Astrocyte of the cerebellum (primary cell): ENCODE data around the gene NOX3.

Source experiments
- DNase-seq: peaks from one replicate; pipeline ENCODE4 v3.0.0-alpha.2; 2011; ENCODE audit warnings: low read depth
- H3K4me3 ChIP-seq: 2 replicates; pipeline ENCODE4 v1.5.1; 2011; ENCODE audit warnings: mild to moderate bottlenecking, low read depth, low read length, moderate library complexity
- in situ Hi-C: cut with HindIII; loops from 2 replicates; pipeline ENCODE4 v1.10.0; 2017; ENCODE audit warnings: low sequenced_read_pairs
- TF ChIP-seq, protein P1 (sequence below): IDR thresholded peaks from 2 replicates; pipeline ENCODE4 v1.5.1; 2012; ENCODE audit warnings: low read length, low read depth, moderate library complexity, mild to moderate bottlenecking; ENCODE audit errors: missing control alignments

The NOX3 gene

DNA sequence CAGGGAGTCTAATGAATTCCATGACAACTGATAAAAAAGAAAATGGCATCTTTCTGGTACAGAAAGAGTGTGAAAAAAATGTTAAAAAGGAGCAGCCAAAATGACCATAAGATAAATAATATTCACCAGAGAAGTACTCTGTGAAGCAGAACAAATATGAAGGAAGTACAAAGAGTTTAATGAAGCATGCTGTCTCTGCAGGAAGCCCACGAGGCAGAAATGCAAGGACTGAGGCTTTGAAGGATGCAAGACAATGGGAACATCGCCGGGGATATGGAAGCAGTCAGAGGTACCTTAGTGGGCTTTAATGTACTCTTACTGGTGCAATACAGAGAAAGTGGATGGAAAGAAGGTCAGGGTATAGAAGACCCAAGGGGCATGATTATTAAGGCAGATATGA, 50.7 kb downstream of the NOX3 start:
- DNase-seq, result peak; percentile 18
- TF ChIP-seq, protein P1, sequence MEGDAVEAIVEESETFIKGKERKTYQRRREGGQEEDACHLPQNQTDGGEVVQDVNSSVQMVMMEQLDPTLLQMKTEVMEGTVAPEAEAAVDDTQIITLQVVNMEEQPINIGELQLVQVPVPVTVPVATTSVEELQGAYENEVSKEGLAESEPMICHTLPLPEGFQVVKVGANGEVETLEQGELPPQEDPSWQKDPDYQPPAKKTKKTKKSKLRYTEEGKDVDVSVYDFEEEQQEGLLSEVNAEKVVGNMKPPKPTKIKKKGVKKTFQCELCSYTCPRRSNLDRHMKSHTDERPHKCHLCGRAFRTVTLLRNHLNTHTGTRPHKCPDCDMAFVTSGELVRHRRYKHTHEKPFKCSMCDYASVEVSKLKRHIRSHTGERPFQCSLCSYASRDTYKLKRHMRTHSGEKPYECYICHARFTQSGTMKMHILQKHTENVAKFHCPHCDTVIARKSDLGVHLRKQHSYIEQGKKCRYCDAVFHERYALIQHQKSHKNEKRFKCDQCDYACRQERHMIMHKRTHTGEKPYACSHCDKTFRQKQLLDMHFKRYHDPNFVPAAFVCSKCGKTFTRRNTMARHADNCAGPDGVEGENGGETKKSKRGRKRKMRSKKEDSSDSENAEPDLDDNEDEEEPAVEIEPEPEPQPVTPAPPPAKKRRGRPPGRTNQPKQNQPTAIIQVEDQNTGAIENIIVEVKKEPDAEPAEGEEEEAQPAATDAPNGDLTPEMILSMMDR, result no peak
- no peak overlapping the region for H3K4me3 ChIP-seq
- in situ Hi-C loops, result no loop called here

DNA sequence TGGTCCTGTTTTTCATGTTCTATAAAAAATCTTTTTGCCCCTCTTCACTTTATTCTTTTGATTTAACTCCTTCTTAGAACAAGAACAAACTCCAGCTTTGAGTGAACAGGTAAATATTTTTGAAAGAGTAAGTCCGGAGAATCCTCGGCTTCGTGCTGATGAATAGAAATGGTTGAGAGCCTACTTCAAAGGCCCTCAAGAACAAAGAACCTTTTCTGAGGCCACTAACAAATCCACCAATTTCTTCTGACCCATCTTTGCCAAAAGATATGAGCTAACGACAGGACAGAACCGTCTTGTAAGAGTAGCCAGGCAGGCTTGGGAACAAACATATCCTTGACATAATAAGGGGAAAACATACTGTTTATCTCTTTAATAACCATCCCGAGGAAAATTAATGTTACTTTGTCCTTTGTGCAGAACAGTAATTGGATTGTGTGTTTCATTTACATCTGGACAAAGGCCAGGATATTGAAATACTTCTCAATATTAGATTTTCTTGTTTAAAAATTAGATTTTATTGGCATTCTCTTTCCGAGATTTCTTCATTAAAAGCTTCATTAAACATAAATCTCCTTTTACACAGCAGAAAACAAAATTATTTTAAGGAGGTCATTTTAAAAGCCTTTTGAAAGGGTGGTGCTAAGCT, 52.9 kb downstream of the NOX3 start:
- H3K4me3 ChIP-seq, result no peak overlapping the region
- no peak for DNase-seq
- TF ChIP-seq, protein P1, result no peak
- in situ Hi-C loops, result no loop called here

DNA sequence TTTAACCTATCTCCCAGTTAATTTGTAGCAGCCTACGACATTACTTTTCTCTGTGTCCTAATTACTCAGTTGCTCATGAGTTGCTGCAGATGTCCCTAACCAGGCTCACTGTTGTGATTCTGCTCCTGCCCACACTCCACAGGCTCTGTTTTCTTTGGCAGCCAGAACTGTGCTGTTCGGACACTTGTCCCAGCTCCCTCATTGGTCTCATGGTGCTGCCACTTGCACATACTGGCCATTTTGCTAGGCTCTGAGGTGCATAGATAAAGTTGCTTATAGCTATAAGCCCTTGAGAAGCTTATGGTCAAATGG, 55.0 kb downstream of the NOX3 start:
- TF ChIP-seq, protein P1, result no peak
- H3K4me3 ChIP-seq, result no peak overlapping the region
- no peak for DNase-seq
- in situ Hi-C loops, result no loop called here

DNA sequence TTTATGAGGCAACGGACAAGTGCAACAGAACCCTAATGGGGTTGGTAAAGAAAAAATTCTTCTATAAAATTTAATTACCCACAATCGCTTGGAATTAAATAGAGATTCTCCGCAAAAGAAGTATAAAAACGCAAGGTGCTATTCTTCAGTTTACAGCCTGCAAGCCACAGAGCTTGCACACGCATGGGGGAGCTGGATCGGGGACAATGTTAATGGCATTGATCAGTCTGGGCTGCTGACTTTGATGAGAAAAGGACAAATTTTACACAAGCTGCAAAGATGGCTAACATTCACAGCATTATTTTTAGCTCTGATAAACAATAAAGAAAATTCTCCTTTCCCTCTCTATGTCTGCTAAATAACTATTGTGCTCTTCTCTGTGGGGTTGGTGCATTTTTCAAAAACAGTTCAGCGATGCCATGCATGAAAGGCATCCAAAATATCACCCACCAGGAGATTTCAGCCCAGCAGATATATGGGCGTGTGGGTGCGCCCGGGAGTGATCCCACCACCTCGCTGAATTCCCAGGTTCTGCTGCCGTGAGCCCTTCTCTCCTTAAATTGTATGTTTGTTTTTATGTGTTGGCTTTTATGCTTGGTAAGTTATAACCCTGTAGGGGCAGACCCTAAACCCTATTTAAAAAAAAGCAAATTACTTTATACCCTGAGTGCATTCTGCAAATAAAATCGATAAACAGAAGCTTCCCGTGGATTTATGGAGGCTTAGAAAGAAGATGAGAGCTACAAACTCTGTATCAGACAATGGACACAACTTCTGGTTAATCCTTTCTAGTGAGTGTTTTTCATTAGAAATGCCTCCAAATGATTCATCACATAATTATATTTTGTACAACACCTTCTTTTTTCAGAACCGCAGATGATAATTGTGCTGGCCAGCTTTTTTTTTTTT, 55.6 kb downstream of the NOX3 start:
- in situ Hi-C loops, result no loop called here
- TF ChIP-seq, protein P1, result no peak
- DNase-seq, result no peak
- H3K4me3 ChIP-seq, result no peak overlapping the region

DNA sequence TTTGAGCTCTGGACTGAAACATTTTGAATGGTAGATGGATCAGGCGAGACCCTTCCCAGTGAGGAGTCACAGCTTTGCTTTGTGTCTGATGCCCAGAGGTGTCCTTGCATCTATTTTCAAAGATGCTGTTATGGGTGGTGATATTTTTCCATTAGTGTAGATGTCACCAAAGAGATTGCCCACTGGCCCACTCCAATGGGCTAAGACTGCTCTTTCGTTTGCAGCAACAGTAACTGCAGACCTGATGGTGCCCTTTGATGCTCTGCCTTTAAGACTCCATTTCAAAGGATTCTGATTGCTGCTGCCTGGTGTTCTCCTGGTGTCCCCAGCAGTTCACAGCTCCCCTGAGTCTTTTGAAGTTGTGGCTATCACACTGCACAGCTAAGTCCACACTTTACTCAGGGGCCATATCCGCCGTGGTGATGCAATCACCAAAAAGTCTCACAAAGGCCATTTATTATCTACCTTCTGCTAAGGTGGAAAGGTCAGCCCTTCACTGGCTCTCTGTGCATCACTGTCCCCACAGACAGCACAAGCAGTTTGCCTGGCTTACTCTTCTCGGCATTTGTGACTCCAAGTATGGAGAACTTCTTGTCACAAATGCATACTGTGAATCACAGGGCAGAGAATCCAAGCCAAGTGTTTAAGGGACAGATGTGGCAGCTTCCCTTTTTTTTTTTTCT, 56.4 kb downstream of the NOX3 start:
- TF ChIP-seq, protein P1, result no peak
- no peak for DNase-seq
- H3K4me3 ChIP-seq, result no peak overlapping the region
- in situ Hi-C loops, result no loop called here

DNA sequence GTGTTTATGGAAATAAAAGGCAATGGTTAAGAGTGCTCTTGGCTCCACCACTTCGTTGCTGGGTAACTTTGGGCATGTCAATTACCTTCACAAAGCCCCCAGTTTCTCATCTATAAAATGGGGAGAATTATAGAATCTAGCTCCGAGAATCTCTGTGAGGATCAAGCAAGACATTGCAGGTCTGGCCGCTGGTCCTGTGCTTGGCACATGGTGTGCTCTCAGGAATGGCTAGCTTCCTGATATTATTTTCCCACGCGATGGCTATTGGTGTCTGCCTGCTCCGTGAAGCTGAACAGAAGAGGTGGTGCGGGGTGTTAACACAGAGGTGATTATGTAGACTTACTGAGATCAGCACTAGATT, 57.0 kb downstream of the NOX3 start:
- no peak overlapping the region for H3K4me3 ChIP-seq
- TF ChIP-seq, protein P1, result no peak
- DNase-seq, result no peak
- in situ Hi-C loops, result no loop called here
